Esophagus muscularis mucosa (tissue), 4 donors: ENCODE results near the gene VPS41. TPM values are rescaled to one million over a fixed set of nuclear protein-coding genes. Genes with fewer than 3 reads are reported as not detected.

Source experiments
- DNase-seq: peaks from one replicate; pipeline ENCODE4 v3.0.0-alpha.2; 2017; ENCODE audit errors: extremely low spot score
- H3K27ac ChIP-seq, 4 donors: fragments of 200-600 bp; sonication (generic); replicated peaks in 1 of 4; 1 replicate in 3 of 4; 2 replicates in 1 of 4; pipeline ENCODE4 v1.5.1; 2016 to 2019; ENCODE audit warnings: mild to moderate bottlenecking in 1 of 4
- H3K27me3 ChIP-seq, 4 donors: fragments of 200-600 bp; sonication (generic); one replicate each; pipeline versions ENCODE4 v1.5.1 to v1.6.0; 2016 to 2019
- H3K36me3 ChIP-seq, 4 donors: fragments of 200-600 bp; sonication (generic); one replicate each; pipeline ENCODE4 v1.5.1; 2016 to 2019
- H3K4me1 ChIP-seq, 4 donors: fragments of 200-600 bp; sonication (generic); one replicate each; pipeline ENCODE4 v1.5.1; 2016 to 2019
- H3K4me3 ChIP-seq, 4 donors: fragments of 200-600 bp; sonication (generic); 1 replicate in 2 of 4; 2 replicates in 2 of 4; pipeline ENCODE4 v1.5.1; 2016 to 2019; ENCODE audit warnings: mild to moderate bottlenecking in 4 of 4, moderate library complexity in 1 of 4
- H3K9me3 ChIP-seq, 4 donors: fragments of 200-600 bp; sonication (generic); 1 replicate in 3 of 4; 2 replicates in 1 of 4; pipeline ENCODE4 v1.5.1; 2016 to 2019
- EP300 ChIP-seq: sonication (generic); formaldehyde crosslinking; IDR thresholded peaks from one replicate; pipeline ENCODE4 v1.6.1; 2017; ENCODE audit warnings: antibody characterized with exemption
- POLR2A ChIP-seq: fragments of 450-650 bp; IDR thresholded peaks from one replicate; pipeline ENCODE4 v1.6.1; 2017; ENCODE audit warnings: antibody characterized with exemption, moderate library complexity, mild to moderate bottlenecking, low read depth
- POLR2AphosphoS5 ChIP-seq, 2 donors: sonication (generic); formaldehyde crosslinking; IDR thresholded peaks; one replicate each; pipeline ENCODE4 v1.6.1; 2017; ENCODE audit warnings: antibody characterized with exemption in 2 of 2
- WGBS: methylation state at CpG from one replicate; pipeline ENCODE4 v1.1.5; 2018; 5-methylcytosine and 5-hydroxymethylcytosine counted together
- intact Hi-C: fragments of 100-400 bp; cut with DNase I; formaldehyde crosslinking; loops from one replicate; pipeline ENCODE4 v1.15.1; 2023
- total RNA-seq, 4 donors: library from RNA; depleted of rRNA; stranded (reverse); fragments of >200 nt; gene quantifications; one replicate each; pipeline versions ENCODE4 v1.1.0 to v1.2.1, GENCODE V29; 2016
- TF ChIP-seq, protein P1 (sequence below), 3 experiments: fragments of 200-600 bp in 2 of 3; fragments of 450-650 bp in 1 of 3; sonication (generic) in 2 of 3; IDR thresholded peaks; one replicate each; pipeline ENCODE4 v1.5.1; 2017 to 2019; ENCODE audit warnings: antibody characterized with exemption in 3 of 3, mild to moderate bottlenecking in 2 of 3, moderate library complexity in 1 of 3

Gene VPS41
- total RNA-seq, 4 donors from 2014 or later = 32.0 to 50.3 (median 32.9) TPM

DNA sequence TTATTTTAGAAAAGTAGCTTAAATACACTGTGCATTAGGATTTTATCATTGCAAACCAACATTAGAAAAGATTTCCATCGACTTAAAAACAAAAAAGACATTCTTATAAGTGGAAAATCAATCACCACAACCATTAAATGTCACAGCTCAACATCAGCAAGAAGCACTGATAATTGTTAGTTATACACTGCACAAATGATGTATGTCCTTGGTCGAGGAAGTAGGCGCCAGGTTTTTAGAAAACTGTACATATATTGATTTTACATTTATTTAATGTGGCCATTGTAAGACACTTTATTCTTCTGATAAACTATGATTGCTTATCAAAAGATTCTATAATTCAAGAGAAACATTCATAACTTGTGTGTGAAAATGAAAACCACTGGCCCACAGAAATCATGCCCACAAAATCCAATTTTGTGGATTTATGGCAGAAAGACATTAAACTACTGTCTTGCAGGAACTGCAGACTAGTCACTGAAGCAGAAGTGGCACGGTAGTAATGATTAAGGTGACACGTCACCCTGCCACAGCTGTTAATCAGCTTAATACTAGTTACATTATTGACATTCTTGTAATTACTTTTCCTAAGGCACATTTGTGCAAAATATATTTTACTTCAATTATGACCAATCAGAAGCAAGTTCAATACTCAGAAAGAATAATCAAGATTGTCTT lies 79.4 kb downstream of the VPS41 start:
- no peak for DNase-seq
- TF ChIP-seq EP300 = no peak
- TF ChIP-seq POLR2AphosphoS5 (IDR thresholded peaks at IDR 0.05) = no peak
- Histone ChIP-seq H3K36me3 (peaks cover 0 to 5% (median 0%) of the 10 kb centered on the region in 4 donors), H3K4me3 (no peak overlapping the region), H3K9me3 (no peaks in the 10 kb centered on the region), H3K27ac (no peak overlapping the region), H3K4me1 (peaks cover 12 to 32% (median 28%) of the 10 kb centered on the region in 4 donors), H3K27me3 (no peaks in the 10 kb centered on the region)
- WGBS = 92% methylated on average over 5 of the region's 5 CpGs
- intact Hi-C loops = no loop called here

- intact Hi-C loops = no loop called here
- H3K4me3 ChIP-seq = no peak overlapping the region
- H3K36me3 ChIP-seq = peaks cover 0 to 5% (median 0%) of the 10 kb centered on the region in 4 donors
- H3K4me1 ChIP-seq = peaks cover 12 to 32% (median 28%) of the 10 kb centered on the region in 4 donors
- H3K9me3 ChIP-seq = peaks cover 0 to 4% (median 2%) of the 10 kb centered on the region in 4 donors
- no peaks in the 10 kb centered on the region for H3K27me3 ChIP-seq
- no peak for DNase-seq
- TF ChIP-seq EP300 (no peak), POLR2A (no peak), POLR2AphosphoS5 (IDR thresholded peaks at IDR 0.05) (no peak)
- TF ChIP-seq, protein P1, sequence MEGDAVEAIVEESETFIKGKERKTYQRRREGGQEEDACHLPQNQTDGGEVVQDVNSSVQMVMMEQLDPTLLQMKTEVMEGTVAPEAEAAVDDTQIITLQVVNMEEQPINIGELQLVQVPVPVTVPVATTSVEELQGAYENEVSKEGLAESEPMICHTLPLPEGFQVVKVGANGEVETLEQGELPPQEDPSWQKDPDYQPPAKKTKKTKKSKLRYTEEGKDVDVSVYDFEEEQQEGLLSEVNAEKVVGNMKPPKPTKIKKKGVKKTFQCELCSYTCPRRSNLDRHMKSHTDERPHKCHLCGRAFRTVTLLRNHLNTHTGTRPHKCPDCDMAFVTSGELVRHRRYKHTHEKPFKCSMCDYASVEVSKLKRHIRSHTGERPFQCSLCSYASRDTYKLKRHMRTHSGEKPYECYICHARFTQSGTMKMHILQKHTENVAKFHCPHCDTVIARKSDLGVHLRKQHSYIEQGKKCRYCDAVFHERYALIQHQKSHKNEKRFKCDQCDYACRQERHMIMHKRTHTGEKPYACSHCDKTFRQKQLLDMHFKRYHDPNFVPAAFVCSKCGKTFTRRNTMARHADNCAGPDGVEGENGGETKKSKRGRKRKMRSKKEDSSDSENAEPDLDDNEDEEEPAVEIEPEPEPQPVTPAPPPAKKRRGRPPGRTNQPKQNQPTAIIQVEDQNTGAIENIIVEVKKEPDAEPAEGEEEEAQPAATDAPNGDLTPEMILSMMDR (IDR thresholded peaks at IDR 0.05) = no peak
- WGBS = 96% methylated on average over 3 of the region's 3 CpGs
- H3K27ac ChIP-seq = no peak overlapping the region
Observed at GRCh38 chr7:38828026-38828425, 81.0 kb downstream of the VPS41 start.

GRCh38 chr7:38825721-38826440 lies 83.1 kb downstream of the VPS41 start:
- intact Hi-C loops = no loop called here
- Histone ChIP-seq H3K9me3 (peaks cover 0 to 6% (median 3%) of the 10 kb centered on the region in 4 donors), H3K4me1 (peaks cover 12 to 25% (median 18%) of the 10 kb centered on the region in 4 donors), H3K27ac (peak overlapping the region; percentile 2 to 65 (median 26)), H3K27me3 (no peaks in the 10 kb centered on the region), H3K36me3 (peaks cover 0 to 5% (median 0%) of the 10 kb centered on the region in 4 donors), H3K4me3 (no peak overlapping the region)
- no peak for DNase-seq
- no peak for TF ChIP-seq EP300
- no peak for TF ChIP-seq POLR2AphosphoS5 (IDR thresholded peaks at IDR 0.05)
- TF ChIP-seq, protein P1 (IDR thresholded peaks at IDR 0.05) = no peak
- TF ChIP-seq POLR2A = no peak
- WGBS = 72% methylated on average over 3 of the region's 3 CpGs

DNA sequence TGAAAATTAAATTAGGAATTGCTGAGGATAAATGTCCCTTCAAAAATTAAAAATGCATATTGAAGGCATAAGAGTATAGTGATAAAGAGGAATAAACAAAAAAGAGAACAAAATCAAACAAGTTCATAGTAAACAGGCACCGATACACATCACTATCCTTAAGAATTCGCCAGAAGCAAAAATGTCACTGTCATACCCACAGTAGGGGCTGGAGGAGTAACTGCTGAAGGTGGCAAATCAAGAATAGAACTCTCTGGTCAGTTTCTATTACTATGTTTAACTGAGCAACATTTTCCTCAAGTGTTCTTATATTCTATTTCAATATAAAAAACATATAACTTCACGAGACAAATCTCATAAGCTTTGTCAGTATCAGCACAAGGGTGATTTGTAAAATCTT lies 84.0 kb downstream of the VPS41 start:
- no peaks in the 10 kb centered on the region for H3K27me3 ChIP-seq
- H3K36me3 ChIP-seq = peaks cover 0 to 3% (median 0%) of the 10 kb centered on the region in 4 donors
- no peak for DNase-seq
- H3K4me1 ChIP-seq = peaks cover 11 to 19% (median 15%) of the 10 kb centered on the region in 4 donors
- no peak for TF ChIP-seq EP300
- no peak for TF ChIP-seq POLR2A
- TF ChIP-seq, protein P1 (IDR thresholded peaks at IDR 0.05) = no peak
- TF ChIP-seq POLR2AphosphoS5 (IDR thresholded peaks at IDR 0.05) = no peak
- WGBS = 94% methylated on average over 3 of the region's 3 CpGs
- no peak overlapping the region for H3K4me3 ChIP-seq
- intact Hi-C loops = no loop called here
- H3K9me3 ChIP-seq = peaks cover 0 to 6% (median 3%) of the 10 kb centered on the region in 4 donors
- no peak overlapping the region for H3K27ac ChIP-seq

DNA sequence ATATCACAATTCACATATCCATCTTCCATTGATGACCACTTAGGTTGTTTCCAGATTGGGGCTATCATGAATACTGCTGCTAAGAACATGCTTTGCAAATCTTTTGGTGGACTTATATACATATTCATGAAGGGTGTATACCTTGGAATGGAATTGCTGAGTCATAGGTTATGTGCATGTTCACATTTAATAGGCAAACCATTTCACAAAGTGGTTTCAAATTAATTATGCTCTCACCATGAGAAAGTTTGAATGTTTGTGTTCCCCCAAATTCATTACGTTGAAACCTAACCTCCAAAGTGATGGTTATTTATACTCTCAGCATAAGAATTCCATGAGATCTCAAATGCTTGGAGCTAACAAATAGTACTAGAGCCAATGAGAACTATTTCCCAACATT lies 86.4 kb downstream of the VPS41 start:
- peaks cover 0 to 6% (median 3%) of the 10 kb centered on the region in 4 donors for H3K9me3 ChIP-seq
- no peak overlapping the region for H3K27ac ChIP-seq
- no peak for TF ChIP-seq EP300
- TF ChIP-seq POLR2A = no peak
- no peak for TF ChIP-seq POLR2AphosphoS5 (IDR thresholded peaks at IDR 0.05)
- TF ChIP-seq, protein P1 (IDR thresholded peaks at IDR 0.05) = no peak
- WGBS = 88% methylated on average over 1 of the region's 1 CpG
- peaks cover 0 to 18% (median 1%) of the 10 kb centered on the region in 4 donors for H3K36me3 ChIP-seq
- H3K4me1 ChIP-seq = peaks cover 11 to 19% (median 15%) of the 10 kb centered on the region in 4 donors
- H3K27me3 ChIP-seq = no peaks in the 10 kb centered on the region
- intact Hi-C loops = no loop called here
- DNase-seq = no peak
- no peak overlapping the region for H3K4me3 ChIP-seq
